Type B pancreatic cell (in vitro differentiated cells): ENCODE measurements around the gene COA1. TPM values are rescaled to one million over a fixed set of nuclear protein-coding genes. Genes with fewer than 3 reads are reported as not detected.
"Not testable (repeated sequence)": the region's sequence is repeated elsewhere in the genome, so short reads cannot be mapped to it uniquely, and the experiment has no call there.

ENCODE experiments used
- DNase-seq: peaks from one replicate; pipeline ENCODE4 v3.0.0; 2021; ENCODE audit warnings: mixed read lengths; ENCODE audit not compliant: unreplicated experiment; ENCODE audit errors: extremely low spot score
- H3K27ac Mint-ChIP-seq: 2 replicates; pipeline ENCODE4 v1.8.0; 2021; ENCODE audit warnings: mild to moderate bottlenecking, mixed read lengths
- H3K27me3 Mint-ChIP-seq: 2 replicates; pipeline ENCODE4 v1.8.0; 2021; ENCODE audit warnings: mixed read lengths
- H3K36me3 Mint-ChIP-seq: 2 replicates; pipeline ENCODE4 v1.8.0; 2021; ENCODE audit warnings: mixed read lengths
- H3K4me1 Mint-ChIP-seq: one replicate; pipeline ENCODE4 v1.8.0; 2021; ENCODE audit warnings: mixed read lengths; ENCODE audit not compliant: unreplicated experiment
- H3K4me3 Mint-ChIP-seq: 2 replicates; pipeline ENCODE4 v1.8.0; 2021; ENCODE audit warnings: mild to moderate bottlenecking, mixed read lengths
- H3K9me3 Mint-ChIP-seq: 2 replicates; pipeline ENCODE4 v1.8.0; 2021; ENCODE audit warnings: mixed read lengths
- total RNA-seq: library from RNA; stranded (reverse); gene quantifications from 2 replicates; pipeline ENCODE4 v1.2.1, GENCODE V29; 2021; ENCODE audit warnings: low replicate concordance
- TF ChIP-seq, protein P1 (sequence below): fragments of 200-600 bp; sonication (generic); conservative IDR thresholded peaks from 2 replicates; pipeline ENCODE4 v1.5.0; 2021; ENCODE audit warnings: antibody characterized with exemption, mild to moderate bottlenecking

COA1 gene
- total RNA-seq, 1 donor from 2014 or later: 75.3 TPM

DNA sequence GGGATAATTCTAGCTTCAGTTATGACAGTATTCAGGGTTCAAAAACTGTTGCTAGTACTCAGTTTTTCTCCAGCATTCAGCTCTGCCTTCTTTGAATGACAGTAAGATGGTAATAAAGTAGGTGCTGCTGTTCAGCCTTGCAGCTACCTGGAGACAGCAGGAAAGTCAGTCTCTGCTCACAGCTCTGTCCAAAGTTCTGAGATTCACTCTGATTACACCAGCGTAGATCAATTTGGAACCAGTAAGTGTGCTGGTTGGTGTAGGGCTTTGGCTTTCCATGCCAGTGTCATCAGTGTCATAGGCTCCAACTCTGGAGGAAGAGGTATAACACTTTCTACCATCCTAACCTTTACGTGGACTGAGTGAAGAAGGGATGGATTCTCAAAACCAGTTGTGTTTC is 120.2 kb downstream of the COA1 start:
- Mint-ChIP-seq H3K36me3 (peaks cover 33% of the 10 kb centered on the region), H3K27me3 (no peaks in the 10 kb centered on the region), H3K4me3 (no peak overlapping the region)

DNA sequence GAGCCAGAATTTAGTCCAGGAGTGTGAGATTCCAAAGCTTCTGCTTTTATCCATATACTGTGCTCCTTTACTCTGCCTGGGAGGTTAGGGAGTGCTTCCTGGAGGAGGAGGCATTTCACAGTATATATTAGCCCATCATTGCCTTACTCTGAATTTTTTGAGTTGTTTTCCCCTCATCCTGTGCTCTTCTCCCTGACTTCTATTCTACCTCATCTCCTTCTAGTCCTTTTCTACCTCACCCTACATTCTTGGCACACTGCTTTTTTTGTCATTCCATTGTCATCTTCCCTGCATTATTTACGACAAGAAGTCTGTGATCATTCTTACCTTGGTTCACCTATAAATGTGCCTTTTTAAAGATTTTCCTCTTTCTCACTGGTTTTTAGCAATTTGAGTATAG is 125.1 kb downstream of the COA1 start:
- no peaks in the 10 kb centered on the region for H3K27me3 Mint-ChIP-seq
- H3K4me3 Mint-ChIP-seq: no peak overlapping the region
- H3K36me3 Mint-ChIP-seq: peaks cover 20% of the 10 kb centered on the region
- H3K9me3 Mint-ChIP-seq: peaks cover 5% of the 10 kb centered on the region
- TF ChIP-seq, protein P1, sequence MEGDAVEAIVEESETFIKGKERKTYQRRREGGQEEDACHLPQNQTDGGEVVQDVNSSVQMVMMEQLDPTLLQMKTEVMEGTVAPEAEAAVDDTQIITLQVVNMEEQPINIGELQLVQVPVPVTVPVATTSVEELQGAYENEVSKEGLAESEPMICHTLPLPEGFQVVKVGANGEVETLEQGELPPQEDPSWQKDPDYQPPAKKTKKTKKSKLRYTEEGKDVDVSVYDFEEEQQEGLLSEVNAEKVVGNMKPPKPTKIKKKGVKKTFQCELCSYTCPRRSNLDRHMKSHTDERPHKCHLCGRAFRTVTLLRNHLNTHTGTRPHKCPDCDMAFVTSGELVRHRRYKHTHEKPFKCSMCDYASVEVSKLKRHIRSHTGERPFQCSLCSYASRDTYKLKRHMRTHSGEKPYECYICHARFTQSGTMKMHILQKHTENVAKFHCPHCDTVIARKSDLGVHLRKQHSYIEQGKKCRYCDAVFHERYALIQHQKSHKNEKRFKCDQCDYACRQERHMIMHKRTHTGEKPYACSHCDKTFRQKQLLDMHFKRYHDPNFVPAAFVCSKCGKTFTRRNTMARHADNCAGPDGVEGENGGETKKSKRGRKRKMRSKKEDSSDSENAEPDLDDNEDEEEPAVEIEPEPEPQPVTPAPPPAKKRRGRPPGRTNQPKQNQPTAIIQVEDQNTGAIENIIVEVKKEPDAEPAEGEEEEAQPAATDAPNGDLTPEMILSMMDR: no peak
- DNase-seq: no peak
- H3K4me1 Mint-ChIP-seq: no peaks in the 10 kb centered on the region
- H3K27ac Mint-ChIP-seq: no peak overlapping the region

More for the DNA sequence above, 120.2 kb downstream of the COA1 start:
- TF ChIP-seq, protein P1: no peak
- Mint-ChIP-seq H3K9me3 (peaks cover 5% of the 10 kb centered on the region), H3K27ac (no peak overlapping the region), H3K4me1 (peaks cover 4% of the 10 kb centered on the region)
- no peak for DNase-seq

DNA sequence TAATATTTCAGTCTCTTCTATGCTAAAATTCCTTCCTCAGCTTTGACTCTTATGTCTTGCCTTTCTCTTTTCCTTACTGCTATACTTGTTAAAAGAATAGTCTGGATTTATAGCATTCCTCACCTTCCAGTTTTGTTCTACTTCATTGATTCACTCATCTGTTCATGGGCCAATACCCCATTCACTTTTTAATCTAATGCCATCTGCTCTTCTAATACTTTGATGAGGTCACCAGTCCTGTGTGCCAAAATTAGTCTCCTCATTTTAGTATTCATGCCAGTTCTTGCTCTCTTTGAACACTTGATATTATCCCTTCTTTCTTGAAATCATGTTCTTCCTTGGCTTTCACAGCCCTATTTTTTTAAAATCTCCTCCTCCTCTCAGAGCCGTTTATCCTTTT is 127.1 kb downstream of the COA1 start:
- no peak for DNase-seq
- H3K9me3 Mint-ChIP-seq: peaks cover 5% of the 10 kb centered on the region

DNA sequence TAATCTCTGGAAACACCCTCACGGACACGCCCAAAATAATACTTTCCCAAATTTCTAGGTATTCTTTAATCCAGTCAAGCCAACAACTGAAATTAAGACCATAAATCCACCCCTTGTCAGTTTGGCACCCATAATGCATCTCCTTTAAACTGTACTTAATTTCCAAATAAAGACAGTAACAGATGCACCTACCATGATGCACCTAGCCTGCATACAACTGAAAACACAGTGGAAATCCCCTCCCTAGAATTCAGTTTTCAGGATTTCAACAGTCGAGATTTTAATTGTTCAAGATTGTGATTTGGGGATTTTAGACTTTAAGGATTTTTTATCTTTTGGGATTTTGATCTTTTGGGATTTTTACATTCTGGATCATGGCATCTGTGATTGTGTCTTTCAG is 129.3 kb downstream of the COA1 start:
- no peak for DNase-seq
- H3K27me3 Mint-ChIP-seq: no peaks in the 10 kb centered on the region
- H3K27ac Mint-ChIP-seq: no peak overlapping the region
- H3K4me3 Mint-ChIP-seq: no peak overlapping the region
- peaks cover 4% of the 10 kb centered on the region for H3K4me1 Mint-ChIP-seq
- H3K36me3 Mint-ChIP-seq: peaks cover 13% of the 10 kb centered on the region
- H3K9me3 Mint-ChIP-seq: no peaks in the 10 kb centered on the region
- TF ChIP-seq, protein P1: no peak

More for the DNA sequence above, 127.1 kb downstream of the COA1 start:
- Mint-ChIP-seq H3K36me3 (peaks cover 17% of the 10 kb centered on the region), H3K4me1 (no peaks in the 10 kb centered on the region), H3K27ac (no peak overlapping the region), H3K27me3 (no peaks in the 10 kb centered on the region), H3K4me3 (no peak overlapping the region)
- TF ChIP-seq, protein P1: no peak

DNA sequence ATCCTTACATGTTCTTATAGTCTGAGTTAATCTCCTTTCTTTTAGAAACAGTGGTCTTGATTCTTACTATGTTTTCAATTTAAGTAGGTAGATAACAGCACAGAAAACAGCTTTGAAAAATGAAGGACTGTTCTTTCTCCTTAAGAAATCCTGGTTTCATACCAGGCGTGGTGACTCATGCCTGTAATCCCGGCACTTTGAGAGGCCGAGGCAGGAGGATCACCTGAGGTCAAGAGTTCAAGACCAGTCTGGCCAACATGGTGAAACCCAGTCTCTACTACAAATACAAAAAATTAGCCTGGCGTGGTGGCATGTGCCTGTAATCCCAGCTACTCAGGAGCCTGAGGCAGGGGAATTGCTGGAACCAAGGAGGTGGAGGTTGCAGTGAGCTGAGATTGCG is 132.9 kb downstream of the COA1 start:
- not testable (repeated sequence) for H3K27me3 Mint-ChIP-seq, H3K27ac Mint-ChIP-seq, DNase-seq, H3K4me3 Mint-ChIP-seq, H3K36me3 Mint-ChIP-seq, H3K4me1 Mint-ChIP-seq, H3K9me3 Mint-ChIP-seq

DNA sequence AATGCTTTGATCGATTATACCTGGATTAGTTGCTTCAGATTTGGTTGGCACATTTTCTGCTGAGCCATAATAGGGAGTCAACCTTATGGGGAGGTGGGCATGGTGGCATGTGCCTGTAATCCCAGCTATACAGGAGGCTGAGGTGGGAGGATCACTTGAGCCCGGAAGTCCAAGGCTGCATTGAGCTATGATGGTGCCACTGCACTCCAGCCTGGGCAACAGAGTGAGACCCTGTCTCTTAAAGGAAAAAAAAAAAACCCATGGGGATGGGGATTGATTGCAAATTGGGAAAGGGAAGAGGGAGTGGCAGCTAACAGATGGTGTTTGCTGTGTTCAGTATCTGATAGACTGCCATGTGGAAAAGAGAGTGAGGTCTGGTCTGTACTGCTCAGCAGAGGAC is 135.3 kb downstream of the COA1 start:
- Mint-ChIP-seq H3K27me3 (no peaks in the 10 kb centered on the region), H3K27ac (no peak overlapping the region), H3K4me1 (peaks cover 15% of the 10 kb centered on the region), H3K36me3 (peaks cover 4% of the 10 kb centered on the region), H3K9me3 (no peaks in the 10 kb centered on the region), H3K4me3 (no peak overlapping the region)
- no peak for DNase-seq
- TF ChIP-seq, protein P1: no peak
